OCI-LY7 (cell line): Measurements from ENCODE around the gene TMEM18. TPM values are rescaled to one million over a fixed set of nuclear protein-coding genes. Genes with fewer than 3 reads are reported as not detected.
A peak's percentile ranks its signal among the peaks of the same experiment; 100 is the strongest.

Experiments
- BruUV-seq: library from RNA; stranded (reverse); fragments of 400-500 nt; replicated peaks from 2 replicates; lab custom pipeline; 2021; lab: Mats Ljungman, UMichigan
- CTCF ChIA-PET: fragments of 300-600 bp; sonication (Branson Sonifier 250); formaldehyde crosslinking; loops from one replicate; lab custom pipeline; 2022; ENCODE audit warnings: antibody characterized with exemption; ENCODE audit not compliant: unreplicated experiment; lab: Charles Lee
- POLR2A ChIA-PET: fragments of 300-600 bp; sonication (Branson Sonifier 250); formaldehyde crosslinking; loops from one replicate; lab custom pipeline; 2022; ENCODE audit warnings: antibody characterized with exemption; lab: Charles Lee
- DNase-seq: peaks from one replicate; pipeline ENCODE4 v3.0.0-alpha.2; 2015; ENCODE audit warnings: low spot score
- H2AFZ ChIP-seq: fragments of 200-600 bp; sonication (generic), shearing (Covaris generic); 2 replicates; pipeline ENCODE4 v1.6.1; 2014; ENCODE audit warnings: mild to moderate bottlenecking, antibody characterized with exemption, low read length, moderate library complexity
- H3K27ac ChIP-seq: fragments of 200-600 bp; sonication (generic); 2 replicates; pipeline ENCODE4 v1.5.1; 2014; ENCODE audit warnings: mixed run types, low read depth, mild to moderate bottlenecking, moderate library complexity, low read length, inconsistent platforms; ENCODE audit not compliant: poor library complexity, severe bottlenecking
- H3K36me3 ChIP-seq: fragments of 200-600 bp; sonication (generic); 2 replicates; pipeline ENCODE4 v1.6.1; 2014; ENCODE audit warnings: mild to moderate bottlenecking, antibody characterized with exemption, low read length, moderate library complexity, mixed read lengths; ENCODE audit not compliant: insufficient read depth
- H3K4me1 ChIP-seq: fragments of 200-600 bp; sonication (generic); 2 replicates; pipeline ENCODE4 v1.5.1; 2014; ENCODE audit warnings: mild to moderate bottlenecking, low read length; ENCODE audit not compliant: insufficient read depth, poor library complexity, severe bottlenecking
- H3K4me2 ChIP-seq: fragments of 200-600 bp; sonication (generic); 2 replicates; pipeline ENCODE4 v1.6.1; 2014; ENCODE audit warnings: mild to moderate bottlenecking, low read length
- H3K4me3 ChIP-seq: fragments of 200-600 bp; sonication (generic); 2 replicates; pipeline ENCODE4 v1.5.1; 2014; ENCODE audit warnings: mild to moderate bottlenecking, low read depth, low read length; ENCODE audit not compliant: poor library complexity, severe bottlenecking
- H3K79me2 ChIP-seq: fragments of 200-600 bp; sonication (generic); 2 replicates; pipeline ENCODE4 v1.6.1; 2016; ENCODE audit warnings: low read depth, mild to moderate bottlenecking, low read length, moderate library complexity, mixed read lengths; ENCODE audit not compliant: insufficient read depth
- H3K9me2 ChIP-seq: fragments of 200-600 bp; sonication (generic); 2 replicates; pipeline ENCODE4 v1.6.1; 2016; ENCODE audit warnings: mild to moderate bottlenecking, low read length, mixed read lengths; ENCODE audit not compliant: insufficient read depth
- H3K9me3 ChIP-seq: fragments of 200-600 bp; sonication (generic); 2 replicates; pipeline ENCODE4 v1.6.1; 2014; ENCODE audit warnings: mild to moderate bottlenecking, mixed run types, low read length, mixed read lengths
- H4K20me1 ChIP-seq: fragments of 200-600 bp; sonication (generic); 2 replicates; pipeline ENCODE4 v1.6.1; 2014; ENCODE audit warnings: mild to moderate bottlenecking, antibody characterized with exemption, low read length, moderate library complexity, mixed read lengths; ENCODE audit not compliant: insufficient read depth
- CTCF ChIP-seq: fragments of 200-600 bp; sonication (generic); conservative IDR thresholded peaks from 2 replicates; pipeline ENCODE4 v1.5.1; 2014; ENCODE audit warnings: mild to moderate bottlenecking, antibody characterized with exemption, low read length, moderate library complexity, mixed read lengths
- EZH2phosphoT487 ChIP-seq: fragments of 200-600 bp; sonication (generic); IDR thresholded peaks from 2 replicates; pipeline ENCODE4 v1.6.1; 2018; ENCODE audit warnings: low read depth, borderline replicate concordance, mild to moderate bottlenecking, mixed run types, antibody characterized with exemption, low read length, moderate library complexity, mixed read lengths
- intact Hi-C: fragments of 100-400 bp; cut with micrococcal nuclease; formaldehyde crosslinking; loops from one replicate; pipeline ENCODE4 v1.10.0; 2022; ENCODE audit not compliant: unreplicated experiment
- total RNA-seq, 2 experiments: library from RNA; depleted of rRNA in 1 of 2; stranded (reverse); fragments of >200 nt in 1 of 2; shearing (Covaris generic) in 1 of 2; gene quantifications; 2 replicates each; pipeline ENCODE4 v1.2.3, GENCODE V29; 2014 to 2022

Gene TMEM18
- total RNA-seq, 2 experiments from 2014 or later: 18.2 to 31.1 TPM

GRCh38 chr2:667332-667999 is 9.7 kb downstream of the TMEM18 start:
- H3K4me1 ChIP-seq: peaks cover 1% of the 10 kb centered on the region
- H3K4me3 ChIP-seq: no peak overlapping the region
- ChIA-PET CTCF (no interaction called here), POLR2A (no interaction called here)
- H3K9me3 ChIP-seq: peaks cover 12% of the 10 kb centered on the region; the same call in 1 of the 2 replicates
- no TSS peak for BruUV-seq
- no peak overlapping the region for H3K27ac ChIP-seq
- peaks cover 90% of the 10 kb centered on the region for H3K36me3 ChIP-seq
- peaks cover under 1% of the 10 kb centered on the region; the same call in 1 of the 2 replicates for H3K79me2 ChIP-seq
- peak; percentile 27 for DNase-seq
- H4K20me1 ChIP-seq: 0 out of 2 replicates have a peak, but pooled peaks cover under 1% of the 10 kb centered on the region
- H3K9me2 ChIP-seq: no peaks in the 10 kb centered on the region
- H3K4me2 ChIP-seq: no peak overlapping the region
- H2AFZ ChIP-seq: no peak overlapping the region
- peak; percentile 65 for TF ChIP-seq CTCF
- TF ChIP-seq EZH2phosphoT487: no peak
- intact Hi-C loops: no loop called here

- POLR2A ChIA-PET: no interaction called here
- Histone ChIP-seq H3K36me3 (peaks cover 81% of the 10 kb centered on the region), H3K9me3 (peaks cover 12% of the 10 kb centered on the region; the same call in 1 of the 2 replicates), H3K79me2 (no peaks in the 10 kb centered on the region), H3K27ac (no peak overlapping the region), H3K4me3 (no peak overlapping the region), H3K4me1 (peaks cover 6% of the 10 kb centered on the region), H3K9me2 (no peaks in the 10 kb centered on the region), H3K4me2 (no peak overlapping the region), H2AFZ (no peak overlapping the region), H4K20me1 (no peaks in the 10 kb centered on the region)
- DNase-seq: no peak
- TF ChIP-seq EZH2phosphoT487 (no peak), CTCF (no peak)
- CTCF ChIA-PET: interaction anchor here (0.5 kb wide), 1 partner anchor 10 kb away, joined by 7 read pairs; no protein-coding TSS in a partner anchor
- BruUV-seq: no TSS peak
- intact Hi-C loops: no loop called here
These were observed 10.8 kb downstream of the TMEM18 start for GRCh38 chr2:666441-666840.
